HG02973 (cell line): ENCODE results near the gene RBM19.

Source experiments
- ATAC-seq: cut with Tn5 transposase; IDR thresholded peaks from one replicate; pipeline ENCODE4 v1.9.1; 2021; ENCODE audit warnings: moderate library complexity; ENCODE audit not compliant: unreplicated experiment

RBM19 gene

GRCh38 chr12:113889076-113889475, 77.0 kb downstream of the RBM19 start:
- ATAC-seq: no peak

DNA sequence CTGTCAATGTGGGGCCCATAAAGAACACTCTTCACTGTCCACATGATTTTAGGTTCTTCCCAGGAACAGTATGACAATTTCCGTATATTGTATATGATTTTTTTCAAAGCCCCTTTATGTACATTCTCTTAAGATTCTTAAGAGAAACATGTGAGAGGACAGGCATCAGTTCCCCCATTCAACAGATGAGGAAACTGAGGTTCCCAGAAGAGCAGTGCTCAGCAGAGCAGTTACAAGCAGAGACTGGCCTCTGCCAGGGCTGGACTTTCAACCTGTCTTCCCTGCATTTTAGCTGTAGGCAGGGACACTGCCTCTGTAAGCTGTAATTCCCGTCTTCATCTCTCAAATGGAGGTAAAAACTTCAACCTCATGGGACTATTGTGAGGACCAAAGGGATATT, 77.7 kb downstream of the RBM19 start:
- ATAC-seq: no peak

DNA sequence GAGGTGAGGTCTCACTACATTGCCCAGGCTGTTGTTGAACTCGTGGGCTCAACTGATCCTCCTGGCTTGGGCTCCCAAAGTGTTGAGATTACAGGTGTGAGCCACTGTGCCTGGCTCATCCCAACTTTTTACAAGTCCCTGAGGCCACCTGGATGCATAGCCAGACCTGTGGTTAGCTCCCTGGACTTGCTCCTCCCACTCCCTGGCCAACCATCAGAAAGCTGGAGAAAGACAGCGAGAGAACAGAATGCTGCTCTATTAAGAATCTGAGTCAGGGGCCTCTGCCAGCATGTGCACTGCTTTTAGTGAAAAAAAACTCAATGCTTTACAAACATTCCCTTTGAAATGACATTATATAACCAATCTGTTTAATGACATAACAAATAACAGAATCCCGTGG, 78.2 kb downstream of the RBM19 start:
- ATAC-seq: no peak

DNA sequence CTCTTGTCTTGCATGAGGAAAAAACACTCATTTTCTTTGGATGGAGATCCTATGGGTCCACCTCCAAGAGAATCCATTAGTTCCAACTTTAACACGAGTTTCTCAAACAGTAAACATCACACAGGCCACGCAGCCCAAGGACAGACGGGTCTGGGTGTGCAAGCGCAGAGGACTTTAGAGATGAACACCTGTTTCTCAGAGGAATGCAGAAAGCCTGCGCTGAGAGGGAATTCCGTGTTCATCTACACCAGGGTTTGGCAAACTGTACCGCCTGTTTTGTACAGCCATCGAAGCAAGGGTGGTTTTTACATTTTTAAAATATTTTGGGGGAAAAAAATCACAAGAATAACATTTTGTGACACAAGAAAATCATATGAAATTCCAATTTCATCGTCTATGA, 79.4 kb downstream of the RBM19 start:
- no peak for ATAC-seq

DNA sequence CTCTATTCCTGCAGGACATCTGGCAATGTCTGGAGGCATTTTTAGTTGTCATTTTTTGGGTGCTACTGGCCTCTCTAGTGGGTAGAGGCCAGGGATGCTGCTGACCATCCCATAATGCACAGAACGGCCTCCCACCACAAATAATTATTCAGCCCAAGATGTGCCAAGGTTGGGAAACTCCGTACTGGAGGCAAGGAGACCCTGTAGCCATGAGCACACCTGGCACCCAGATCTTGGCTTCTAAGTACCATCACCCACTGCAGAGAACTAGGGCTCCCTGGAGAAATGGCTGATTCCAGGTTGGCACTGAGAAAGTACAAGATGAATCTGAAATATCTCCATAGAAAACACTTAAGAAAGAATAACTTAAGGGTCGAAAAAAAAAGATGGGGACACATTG, 81.7 kb downstream of the RBM19 start:
- ATAC-seq: no peak

DNA sequence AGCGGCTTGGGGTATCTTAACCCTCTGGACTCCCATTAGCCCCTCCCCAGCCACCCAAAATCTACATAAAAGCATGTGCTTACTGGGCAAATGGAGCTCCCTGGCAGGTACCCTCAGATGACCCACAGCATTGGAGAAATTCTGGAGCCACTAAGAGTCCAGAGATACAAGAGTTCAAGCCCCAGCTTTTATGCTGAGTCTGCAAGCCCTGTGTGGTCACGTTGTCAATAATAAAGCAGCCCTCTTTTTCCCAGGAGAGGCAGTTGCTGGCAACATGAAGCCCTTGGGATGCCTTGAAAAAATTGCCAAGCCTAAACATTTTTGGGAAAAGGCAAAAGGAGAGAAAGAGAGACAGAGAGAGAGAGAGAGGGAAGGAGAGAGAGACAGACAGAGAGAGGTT, 83.4 kb downstream of the RBM19 start:
- no peak for ATAC-seq

GRCh38 chr12:113880988-113881962, 84.8 kb downstream of the RBM19 start:
- no peak for ATAC-seq

DNA sequence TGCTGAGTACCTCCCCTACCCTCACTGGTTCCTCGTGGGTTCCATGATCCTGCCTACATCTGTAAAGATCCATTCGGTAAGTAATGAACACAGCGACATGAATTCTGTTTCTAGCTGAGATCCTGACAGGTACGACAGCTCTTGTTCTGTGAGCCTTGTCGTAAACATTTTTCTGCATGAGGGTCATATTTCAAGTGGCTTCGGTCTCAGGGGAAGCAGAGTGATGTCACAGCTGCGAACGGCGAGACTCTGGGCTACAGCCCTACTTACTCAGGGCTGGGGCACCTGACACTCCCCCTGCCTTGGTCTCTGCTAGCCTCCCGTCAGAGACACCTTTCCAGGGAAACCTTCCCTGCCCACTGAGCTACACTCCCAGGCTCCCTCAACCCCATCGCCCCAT, 85.8 kb downstream of the RBM19 start:
- no peak for ATAC-seq

DNA sequence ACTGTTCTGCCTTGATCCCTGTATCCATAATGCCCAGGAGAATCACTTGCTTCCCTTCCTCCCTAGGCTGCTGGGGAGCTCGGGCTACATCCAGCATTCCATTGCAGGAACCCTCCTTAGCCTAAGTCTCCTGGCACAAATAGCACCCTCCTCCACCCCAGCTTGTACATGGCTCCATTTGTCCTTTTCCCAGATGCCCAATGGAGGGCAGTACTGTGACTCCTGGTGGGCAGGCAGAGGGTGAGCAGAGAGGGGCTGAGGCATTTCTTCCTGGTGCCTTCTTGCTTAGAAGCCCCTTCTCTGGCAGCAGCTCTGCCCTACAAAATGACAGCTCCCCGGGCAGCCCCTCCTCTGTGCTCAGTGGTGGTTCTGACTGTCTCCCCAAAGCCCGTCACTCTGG, 86.5 kb downstream of the RBM19 start:
- ATAC-seq: no peak

GRCh38 chr12:113877607-113878006, 88.5 kb downstream of the RBM19 start:
- ATAC-seq: no peak

- no peak for ATAC-seq
Observed at GRCh38 chr12:113876160-113876559, 90.0 kb downstream of the RBM19 start.

DNA sequence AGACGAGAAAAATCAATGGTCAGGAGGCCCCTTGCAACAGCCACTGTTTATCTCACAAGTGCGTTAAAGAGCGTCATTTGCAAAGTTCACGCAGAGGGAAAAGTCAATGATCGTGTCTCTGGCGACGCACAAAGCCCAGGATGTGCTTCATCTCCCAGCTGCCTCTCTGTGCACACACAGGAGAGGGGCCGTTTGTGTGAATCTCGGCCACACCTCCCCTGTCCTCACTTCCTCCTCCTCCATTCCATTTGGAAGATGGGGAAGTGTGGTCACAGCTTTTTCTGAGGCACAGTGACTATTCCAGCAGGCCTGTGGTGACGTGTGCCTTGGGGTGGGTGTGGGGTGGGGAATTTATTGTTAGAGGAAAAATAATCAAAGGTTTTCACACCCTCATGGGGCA, 90.4 kb downstream of the RBM19 start:
- ATAC-seq: no peak

- ATAC-seq: no peak
Observed at GRCh38 chr12:113874999-113875561, 91.0 kb downstream of the RBM19 start.

- ATAC-seq: no peak
Observed at GRCh38 chr12:113874326-113874725, 91.8 kb downstream of the RBM19 start.

GRCh38 chr12:113873740-113874139, 92.4 kb downstream of the RBM19 start:
- ATAC-seq: no peak

DNA sequence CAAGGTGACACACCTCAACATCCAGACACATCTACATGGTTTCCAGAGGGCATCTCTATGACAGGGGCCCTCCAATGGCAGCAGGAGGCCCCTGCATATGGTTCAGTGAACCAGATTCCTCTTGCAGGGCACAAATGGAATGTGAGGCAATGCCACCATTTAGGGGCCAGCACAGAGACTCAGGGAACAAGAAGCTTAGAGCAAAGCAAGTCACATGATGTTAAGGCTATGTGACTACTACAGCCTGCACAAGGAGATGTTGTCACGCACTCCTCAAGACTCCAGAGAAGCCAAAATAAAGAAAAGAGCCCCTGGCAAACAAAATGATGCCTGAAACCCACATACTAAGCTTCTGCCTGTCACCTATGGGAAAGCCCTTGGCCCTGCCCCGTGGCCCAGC, 95.2 kb downstream of the RBM19 start:
- ATAC-seq: no peak

DNA sequence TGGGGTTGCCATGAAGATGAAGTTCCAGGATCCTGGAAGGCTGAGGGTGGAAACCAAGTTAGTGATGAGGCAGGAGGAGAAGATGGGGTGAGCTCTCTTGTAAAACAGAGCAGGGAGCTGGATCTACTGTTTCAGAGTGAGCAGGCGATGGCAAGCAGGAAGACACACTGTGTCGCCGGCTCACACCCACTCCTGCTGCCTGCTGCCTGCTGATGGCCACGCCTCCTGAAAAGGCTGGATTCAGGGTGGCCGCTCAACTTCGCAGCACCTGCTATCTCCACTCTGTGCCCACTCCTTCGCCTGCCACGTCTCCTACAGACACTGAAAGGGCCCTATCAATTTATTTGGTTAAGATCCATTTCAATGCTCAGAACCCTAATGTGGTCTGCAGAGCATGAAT, 96.1 kb downstream of the RBM19 start:
- ATAC-seq: no peak

GRCh38 chr12:113868365-113868764, 97.8 kb downstream of the RBM19 start:
- no peak for ATAC-seq

GRCh38 chr12:113867258-113867657, 98.9 kb downstream of the RBM19 start:
- no peak for ATAC-seq

DNA sequence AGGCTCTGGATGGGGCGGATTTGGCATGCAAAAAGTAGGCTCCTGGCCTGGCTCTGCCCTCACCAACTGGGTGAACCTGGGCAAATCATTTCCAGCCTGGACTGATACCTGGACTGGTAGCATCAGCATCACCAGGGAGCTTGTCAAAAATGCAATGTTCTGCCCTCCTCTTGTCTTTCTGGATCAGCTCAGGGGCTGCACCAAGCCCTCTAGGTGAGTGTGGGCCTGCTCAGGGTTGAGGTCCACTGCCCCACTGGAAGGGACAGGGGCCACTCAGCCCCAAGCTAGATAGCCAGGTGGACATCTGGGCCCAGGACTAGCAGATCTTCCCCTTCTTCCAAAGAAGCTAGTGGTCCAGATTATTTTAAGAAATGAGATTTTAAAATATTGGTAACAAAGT, 99.6 kb downstream of the RBM19 start:
- no peak for ATAC-seq

DNA sequence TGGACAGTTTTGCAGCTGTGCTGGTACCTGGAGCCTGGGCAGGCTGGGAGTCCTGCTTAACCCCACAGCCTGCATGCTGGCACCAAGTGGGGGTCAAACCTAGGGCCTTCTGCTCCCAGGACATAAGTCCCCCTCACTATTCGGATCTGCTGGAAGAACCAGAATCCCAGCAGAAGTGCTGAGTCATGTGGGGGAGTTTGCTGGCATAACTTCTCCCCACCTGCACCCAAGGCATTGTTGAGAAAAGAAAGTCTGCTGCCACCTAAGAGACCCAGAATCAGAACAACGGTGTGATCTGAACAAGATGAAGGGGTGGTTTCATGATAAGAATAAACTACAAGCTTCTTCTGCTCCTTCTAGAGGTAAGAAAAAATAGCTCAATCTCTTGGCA, 102.7 kb downstream of the RBM19 start:
- ATAC-seq: no peak

GRCh38 chr12:113862590-113863454, 103.3 kb downstream of the RBM19 start:
- no peak for ATAC-seq
